A673 (cell line): ENCODE measurements around the gene RASSF8. TPM values are rescaled to one million over a fixed set of nuclear protein-coding genes. Genes with fewer than 3 reads are reported as not detected.

ENCODE experiments used
- BruUV-seq: library from RNA; stranded (reverse); fragments of 400-500 nt; replicated peaks from 2 replicates; lab custom pipeline; 2021; lab: Mats Ljungman, UMichigan
- CTCF ChIA-PET: fragments of 300-600 bp; sonication (Branson Sonifier 250); formaldehyde crosslinking; loops from one replicate; lab custom pipeline; 2022; ENCODE audit warnings: antibody characterized with exemption; lab: Charles Lee
- POLR2A ChIA-PET: fragments of 300-600 bp; sonication (Branson Sonifier 250); formaldehyde crosslinking; loops from one replicate; lab custom pipeline; 2022; ENCODE audit warnings: antibody characterized with exemption; ENCODE audit not compliant: low non-redundant PET; lab: Charles Lee
- DNase-seq: peaks from one replicate; pipeline ENCODE4 v3.0.0-alpha.2; 2015; ENCODE audit warnings: low spot score
- H3K27ac ChIP-seq: fragments of 200-600 bp; sonication (generic); 2 replicates; pipeline ENCODE4 v1.5.1; 2016; ENCODE audit warnings: mixed run types, low read depth, mild to moderate bottlenecking, mixed read lengths, antibody characterized with exemption, low read length; ENCODE audit not compliant: poor library complexity, severe bottlenecking
- H3K27me3 ChIP-seq: fragments of 200-600 bp; sonication (generic); replicated peaks from 2 replicates; pipeline ENCODE4 v1.6.1; 2017; ENCODE audit warnings: mixed run types, low read depth, mild to moderate bottlenecking, mixed read lengths, antibody characterized with exemption, low read length; ENCODE audit not compliant: insufficient read depth, poor library complexity
- H3K36me3 ChIP-seq: fragments of 200-600 bp; sonication (generic); 2 replicates; pipeline ENCODE4 v1.6.1; 2016; ENCODE audit warnings: mixed run types, mild to moderate bottlenecking, mixed read lengths, antibody characterized with exemption, low read length; ENCODE audit not compliant: insufficient read depth, poor library complexity, severe bottlenecking
- H3K4me1 ChIP-seq: fragments of 200-600 bp; sonication (generic); 2 replicates; pipeline ENCODE4 v1.6.1; 2017; ENCODE audit warnings: mixed run types, mild to moderate bottlenecking, mixed read lengths, antibody characterized with exemption, low read length; ENCODE audit not compliant: insufficient read depth, poor library complexity, severe bottlenecking
- H3K4me3 ChIP-seq: fragments of 200-600 bp; sonication (generic); 2 replicates; pipeline ENCODE4 v1.5.1; 2016; ENCODE audit warnings: low read depth, mixed run types, mild to moderate bottlenecking, mixed read lengths, low read length; ENCODE audit not compliant: poor library complexity, severe bottlenecking
- H3K9me3 ChIP-seq: fragments of 200-600 bp; sonication (generic); 2 replicates; pipeline ENCODE4 v1.6.1; 2016; ENCODE audit warnings: mixed run types, low read depth, mild to moderate bottlenecking, mixed read lengths, antibody characterized with exemption, low read length; ENCODE audit not compliant: poor library complexity, severe bottlenecking
- EZH2 ChIP-seq: fragments of 200-600 bp; sonication (generic); IDR thresholded peaks from 2 replicates; pipeline ENCODE4 v1.6.1; 2017; ENCODE audit warnings: borderline replicate concordance, low read depth, mild to moderate bottlenecking, mixed read lengths, antibody characterized with exemption, low read length; ENCODE audit not compliant: poor library complexity, severe bottlenecking
- intact Hi-C: fragments of 100-400 bp; cut with micrococcal nuclease; formaldehyde crosslinking; loops from one replicate; pipeline ENCODE4 v1.10.0; 2022; ENCODE audit not compliant: unreplicated experiment
- total RNA-seq: library from RNA; stranded (reverse); gene quantifications from 2 replicates; pipeline ENCODE4 v1.2.3, GENCODE V29; 2021
- TF ChIP-seq, protein P1 (sequence below): fragments of 300-800, 200-600 bp; sonication (generic); conservative IDR thresholded peaks from 2 replicates; pipeline ENCODE4 v1.5.1; 2017; ENCODE audit warnings: low read depth, mild to moderate bottlenecking, antibody characterized with exemption, low read length, moderate library complexity, mixed read lengths

The RASSF8 gene
- total RNA-seq, 1 experiment from 2014 or later: 23.1 TPM

DNA sequence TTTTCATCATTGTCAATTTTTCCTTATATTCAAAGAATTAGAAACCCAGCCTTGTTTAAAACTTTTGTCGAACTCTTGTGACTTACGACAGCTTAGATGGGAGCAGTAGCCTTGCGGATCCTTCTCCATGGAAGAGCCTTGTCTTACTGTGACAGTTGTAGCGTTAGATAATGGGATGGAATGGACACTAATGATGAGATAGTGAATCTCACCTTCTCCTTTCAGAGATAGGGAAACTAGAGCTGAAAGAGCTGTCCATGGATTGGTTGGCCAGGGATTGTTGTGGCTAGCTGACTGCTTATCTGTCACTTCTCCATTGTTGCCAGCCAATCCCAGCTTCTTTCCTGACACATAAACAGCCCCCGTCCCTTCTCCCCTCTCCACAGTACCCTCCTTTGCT, 107.0 kb downstream of the RASSF8 start:
- ChIA-PET POLR2A (no interaction called here), CTCF (no interaction called here)
- no peak overlapping the region for H3K27ac ChIP-seq
- intact Hi-C loops: no loop called here
- H3K27me3 ChIP-seq: no peaks in the 10 kb centered on the region
- H3K4me3 ChIP-seq: no peak overlapping the region
- DNase-seq: no peak
- no TSS peak for BruUV-seq
- H3K36me3 ChIP-seq: no peaks in the 10 kb centered on the region
- H3K4me1 ChIP-seq: no peaks in the 10 kb centered on the region
- H3K9me3 ChIP-seq: no peaks in the 10 kb centered on the region
- TF ChIP-seq, protein P1, sequence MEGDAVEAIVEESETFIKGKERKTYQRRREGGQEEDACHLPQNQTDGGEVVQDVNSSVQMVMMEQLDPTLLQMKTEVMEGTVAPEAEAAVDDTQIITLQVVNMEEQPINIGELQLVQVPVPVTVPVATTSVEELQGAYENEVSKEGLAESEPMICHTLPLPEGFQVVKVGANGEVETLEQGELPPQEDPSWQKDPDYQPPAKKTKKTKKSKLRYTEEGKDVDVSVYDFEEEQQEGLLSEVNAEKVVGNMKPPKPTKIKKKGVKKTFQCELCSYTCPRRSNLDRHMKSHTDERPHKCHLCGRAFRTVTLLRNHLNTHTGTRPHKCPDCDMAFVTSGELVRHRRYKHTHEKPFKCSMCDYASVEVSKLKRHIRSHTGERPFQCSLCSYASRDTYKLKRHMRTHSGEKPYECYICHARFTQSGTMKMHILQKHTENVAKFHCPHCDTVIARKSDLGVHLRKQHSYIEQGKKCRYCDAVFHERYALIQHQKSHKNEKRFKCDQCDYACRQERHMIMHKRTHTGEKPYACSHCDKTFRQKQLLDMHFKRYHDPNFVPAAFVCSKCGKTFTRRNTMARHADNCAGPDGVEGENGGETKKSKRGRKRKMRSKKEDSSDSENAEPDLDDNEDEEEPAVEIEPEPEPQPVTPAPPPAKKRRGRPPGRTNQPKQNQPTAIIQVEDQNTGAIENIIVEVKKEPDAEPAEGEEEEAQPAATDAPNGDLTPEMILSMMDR: no peak
- no peak for TF ChIP-seq EZH2

GRCh38 chr12:26068503-26068902, 110.0 kb downstream of the RASSF8 start:
- BruUV-seq: no TSS peak
- no peak for DNase-seq
- ChIA-PET POLR2A (no interaction called here), CTCF (no interaction called here)
- Histone ChIP-seq H3K4me1 (no peaks in the 10 kb centered on the region), H3K27me3 (no peaks in the 10 kb centered on the region), H3K4me3 (no peak overlapping the region), H3K36me3 (no peaks in the 10 kb centered on the region), H3K9me3 (no peaks in the 10 kb centered on the region), H3K27ac (no peak overlapping the region)
- TF ChIP-seq EZH2: no peak
- TF ChIP-seq, protein P1: no peak
- intact Hi-C loops: no loop called here

DNA sequence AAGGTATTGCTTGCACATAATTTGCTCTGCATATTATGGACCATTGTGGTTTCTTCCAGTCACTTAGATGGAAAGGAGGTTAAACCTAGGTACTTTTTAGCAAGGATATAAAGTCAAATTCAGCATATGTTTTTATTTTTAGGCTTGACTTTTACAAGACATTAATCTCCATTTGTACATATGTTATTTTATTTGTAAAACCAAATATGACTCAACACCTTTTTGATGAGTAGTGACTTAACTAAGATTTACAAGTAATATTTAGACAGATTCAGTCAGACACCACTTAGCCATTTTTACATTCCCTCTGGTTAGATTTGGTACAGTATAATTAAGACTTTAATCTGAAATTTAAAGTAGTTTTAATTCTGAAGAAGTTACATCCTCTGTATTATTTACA, 111.3 kb downstream of the RASSF8 start:
- H3K4me1 ChIP-seq: no peaks in the 10 kb centered on the region
- POLR2A ChIA-PET: no interaction called here
- DNase-seq: no peak
- no peaks in the 10 kb centered on the region for H3K9me3 ChIP-seq
- no peaks in the 10 kb centered on the region for H3K36me3 ChIP-seq
- no peak overlapping the region for H3K27ac ChIP-seq
- BruUV-seq: no TSS peak
- H3K4me3 ChIP-seq: no peak overlapping the region
- no peaks in the 10 kb centered on the region for H3K27me3 ChIP-seq
- intact Hi-C loops: no loop called here
- CTCF ChIA-PET: no interaction called here
- TF ChIP-seq EZH2: no peak
- TF ChIP-seq, protein P1: no peak
